SK-N-SH (cell line): Measurements from ENCODE around the gene DCUN1D2.

Experiments
- CTCF ChIP-seq: fragments of 200-600 bp; sonication (generic); IDR thresholded peaks from 2 replicates; pipeline ENCODE4 v1.6.1; 2017; ENCODE audit warnings: antibody characterized with exemption, mild to moderate bottlenecking, moderate library complexity
- EP300 ChIP-seq, 2 experiments: IDR thresholded peaks; 2 replicates each; pipeline versions ENCODE4 v1.4.0 to v1.6.1; 2012; ENCODE audit warnings: borderline replicate concordance in 1 of 2, low read depth in 1 of 2, low read length in 1 of 2
- EZH2phosphoT487 ChIP-seq: fragments of 200-600 bp; sonication (generic); IDR thresholded peaks from 2 replicates; pipeline ENCODE4 v1.6.1; 2017; ENCODE audit warnings: low read depth, mixed run types, mild to moderate bottlenecking, antibody characterized with exemption, moderate library complexity, borderline replicate concordance
- REST ChIP-seq: IDR thresholded peaks from 2 replicates; pipeline ENCODE4 v1.6.1; 2012; ENCODE audit warnings: mild to moderate bottlenecking, low read depth, low read length, moderate library complexity
- RFX5 ChIP-seq: IDR thresholded peaks from 2 replicates; pipeline ENCODE4 v1.6.1; 2012; ENCODE audit warnings: mild to moderate bottlenecking, improper control_type of control experiment, low read length
- TAF1 ChIP-seq: IDR thresholded peaks from 2 replicates; pipeline ENCODE4 v1.6.1; 2012; ENCODE audit warnings: low read depth, mild to moderate bottlenecking, low read length, moderate library complexity, borderline replicate concordance

GRCh38 chr13:113498905-113499304 lies 8.4 kb upstream of the DCUN1D2 start:
- TF ChIP-seq TAF1 (no peak), EZH2phosphoT487 (no peak), CTCF (no peak), RFX5 (no peak), EP300 (IDR thresholded peaks at IDR 0.05; ENCODE audit: borderline replicate concordance in 1 of 2, low read depth in 1 of 2, low read length in 1 of 2) (no peak), REST (no peak)
